Mesenchymal stem cell (in vitro differentiated cells and primary cell): ENCODE data around the gene ITGB5.

Source experiments
- DNase-seq: peaks from one replicate; pipeline ENCODE4 v3.0.0-alpha.2; 2013
- H2AFZ ChIP-seq: one replicate; pipeline ENCODE4 v1.6.1; 2013; ENCODE audit warnings: low read depth, mild to moderate bottlenecking, control low read depth, inconsistent platforms, low read length, moderate library complexity
- H2AK5ac ChIP-seq: 2 replicates; pipeline ENCODE4 v1.6.1; 2013; ENCODE audit warnings: low read length, moderate library complexity, mild to moderate bottlenecking, inconsistent platforms; ENCODE audit not compliant: severe bottlenecking
- H2BK120ac ChIP-seq: one replicate; pipeline ENCODE4 v1.6.1; 2013; ENCODE audit warnings: low read depth, mild to moderate bottlenecking, inconsistent platforms, low read length, moderate library complexity
- H2BK12ac ChIP-seq, 2 experiments: one replicate each; pipeline ENCODE4 v1.6.1; 2013; ENCODE audit warnings: inconsistent platforms in 2 of 2, low read length in 2 of 2, mild to moderate bottlenecking in 2 of 2, moderate library complexity in 2 of 2, control low read depth in 1 of 2
- H2BK15ac ChIP-seq: one replicate; pipeline ENCODE4 v1.6.1; 2013; ENCODE audit warnings: mild to moderate bottlenecking, low read depth, inconsistent platforms; ENCODE audit not compliant: poor library complexity, severe bottlenecking
- H2BK5ac ChIP-seq: 2 replicates; pipeline ENCODE4 v1.6.1; 2013; ENCODE audit warnings: low read depth, mild to moderate bottlenecking, low read length, control low read depth, inconsistent platforms; ENCODE audit not compliant: poor library complexity, severe bottlenecking
- H3K14ac ChIP-seq, 2 experiments: one replicate each; pipeline ENCODE4 v1.6.1; 2013; ENCODE audit warnings: inconsistent platforms in 2 of 2, low read length in 2 of 2, control low read depth in 1 of 2, mild to moderate bottlenecking in 1 of 2, moderate library complexity in 1 of 2
- H3K18ac ChIP-seq, 2 experiments: one replicate each; pipeline ENCODE4 v1.6.1; 2013; ENCODE audit warnings: inconsistent platforms in 2 of 2, low read length in 2 of 2, control low read depth in 1 of 2, low read depth in 1 of 2, mild to moderate bottlenecking in 1 of 2
- H3K23ac ChIP-seq, 2 experiments: one replicate each; pipeline ENCODE4 v1.6.1; 2013; ENCODE audit warnings: inconsistent platforms in 2 of 2, low read length in 2 of 2, mild to moderate bottlenecking in 2 of 2, moderate library complexity in 2 of 2, control low read depth in 1 of 2
- H3K27ac ChIP-seq: 2 replicates; pipeline ENCODE4 v1.5.1; 2013; ENCODE audit warnings: mild to moderate bottlenecking, moderate library complexity, low read length, control low read depth, inconsistent platforms; ENCODE audit not compliant: poor library complexity, severe bottlenecking
- H3K27me3 ChIP-seq, 2 experiments: 2 replicates each; pipeline versions ENCODE4 v1.6.1 to v1.7.0; 2013; ENCODE audit warnings: low read length in 2 of 2, mild to moderate bottlenecking in 2 of 2, moderate library complexity in 2 of 2, control low read depth in 1 of 2, inconsistent platforms in 1 of 2; ENCODE audit not compliant: control insufficient read depth in 1 of 2, insufficient read depth in 1 of 2
- H3K36me3 ChIP-seq, 2 experiments: 2 replicates each; pipeline versions ENCODE4 v1.6.1 to v1.7.0; 2013; ENCODE audit warnings: low read length in 2 of 2, control low read depth in 1 of 2, inconsistent platforms in 1 of 2, low read depth in 1 of 2, mild to moderate bottlenecking in 1 of 2; ENCODE audit not compliant: insufficient read depth in 2 of 2, control insufficient read depth in 1 of 2
- H3K4ac ChIP-seq, 2 experiments: one replicate each; pipeline ENCODE4 v1.6.1; 2013; ENCODE audit warnings: inconsistent platforms in 2 of 2, low read length in 2 of 2, mild to moderate bottlenecking in 2 of 2, moderate library complexity in 2 of 2, control low read depth in 1 of 2, low read depth in 1 of 2
- H3K4me1 ChIP-seq: 2 replicates; pipeline ENCODE4 v1.6.1; 2013; ENCODE audit warnings: low read depth, low read length, control low read depth; ENCODE audit not compliant: control insufficient read depth, insufficient read depth
- H3K4me2 ChIP-seq: 2 replicates; pipeline ENCODE4 v1.6.1; 2013; ENCODE audit warnings: low read length, mild to moderate bottlenecking, inconsistent platforms; ENCODE audit not compliant: poor library complexity, severe bottlenecking
- H3K4me3 ChIP-seq, 2 experiments: 2 replicates each; pipeline versions ENCODE4 v1.5.1 to v1.7.0; 2013; ENCODE audit warnings: low read length in 2 of 2, mild to moderate bottlenecking in 2 of 2, control low read depth in 1 of 2, low read depth in 1 of 2; ENCODE audit not compliant: insufficient read depth in 1 of 2
- H3K79me1 ChIP-seq: replicated peaks from 2 replicates; pipeline ENCODE4 v1.6.1; 2013; ENCODE audit warnings: mild to moderate bottlenecking, control low read depth, low read length, inconsistent platforms; ENCODE audit not compliant: poor library complexity, severe bottlenecking
- H3K9ac ChIP-seq: 2 replicates; pipeline ENCODE4 v1.7.0; 2013; ENCODE audit warnings: mild to moderate bottlenecking, low read length, moderate library complexity
- H3K9me3 ChIP-seq: 2 replicates; pipeline ENCODE4 v1.7.0; 2013; ENCODE audit warnings: mild to moderate bottlenecking, low read length; ENCODE audit not compliant: control insufficient read depth
- H4K8ac ChIP-seq: one replicate; pipeline ENCODE4 v1.6.1; 2013; ENCODE audit warnings: inconsistent platforms, mild to moderate bottlenecking, low read length, moderate library complexity
- H4K91ac ChIP-seq: one replicate; pipeline ENCODE4 v1.6.1; 2013; ENCODE audit warnings: mild to moderate bottlenecking, low read length, inconsistent platforms
- WGBS: methylation state at CpG from one replicate; pipeline ENCODE4 v1.1.7; 2013; ENCODE audit warnings: mixed read lengths; 5-methylcytosine and 5-hydroxymethylcytosine counted together

The ITGB5 gene

DNA sequence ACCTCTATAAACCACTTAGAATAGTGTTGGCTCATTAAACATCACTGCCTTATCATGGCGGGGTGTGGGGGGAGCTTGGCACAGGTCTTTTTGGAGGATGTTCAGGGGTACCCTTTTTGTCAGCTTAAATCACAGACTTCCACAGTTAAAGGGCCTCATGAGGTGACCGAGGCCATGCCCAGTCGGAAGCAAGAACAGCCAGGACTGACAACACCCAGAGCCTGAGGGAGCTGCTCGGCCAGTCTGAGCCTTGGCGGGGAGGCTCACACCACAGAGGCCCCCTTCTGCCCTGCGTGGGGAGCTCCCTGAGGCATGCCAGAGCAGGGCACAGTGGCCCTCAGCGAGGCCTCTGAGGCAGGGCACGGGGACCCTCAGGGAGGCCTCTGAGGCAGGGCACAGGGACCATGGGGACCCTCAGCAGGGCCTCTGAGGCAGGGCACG lies 107.4 kb downstream of the ITGB5 start:
- Histone ChIP-seq H3K4me2 (no peak overlapping the region), H3K4me1 (peaks cover 42% of the 10 kb centered on the region), H2AFZ (no peak overlapping the region), H3K4ac (peak overlapping the region; percentile 6 to 75), H3K18ac (peak overlapping the region; percentile 91 to 94), H2BK15ac (peak overlapping the region; percentile 57), H3K9ac (peak overlapping the region; percentile 70), H3K36me3 (peaks cover 43 to 63% of the 10 kb centered on the region in 2 experiments), H3K9me3 (no peaks in the 10 kb centered on the region), H2BK5ac (peak overlapping the region; percentile 4), H3K79me1 (peaks cover 48% of the 10 kb centered on the region), H3K4me3 (no peak overlapping the region), H3K27me3 (no peaks in the 10 kb centered on the region), H3K27ac (peak overlapping the region; percentile 66), H2BK120ac (peak overlapping the region; percentile 57), H3K14ac (peak overlapping the region in 1 of 2 experiments; percentile 88), H2AK5ac (peak overlapping the region; percentile 72), H4K8ac (peak overlapping the region; percentile 81), H4K91ac (peak overlapping the region; percentile 91), H3K23ac (peak overlapping the region in 1 of 2 experiments; percentile 5), H2BK12ac (peak overlapping the region; percentile 18 to 69)
- no peak for DNase-seq
- 96% methylated on average over 9 of the region's 9 CpGs for WGBS

GRCh38 chr3:124779116-124779515 lies 108.0 kb downstream of the ITGB5 start:
- Histone ChIP-seq H4K91ac (peak overlapping the region; percentile 45), H3K23ac (no peak overlapping the region), H4K8ac (peak overlapping the region; percentile 35), H3K4me2 (no peak overlapping the region), H3K18ac (peak overlapping the region; percentile 91 to 94), H3K9me3 (no peaks in the 10 kb centered on the region), H3K9ac (no peak overlapping the region), H3K27ac (no peak overlapping the region), H3K79me1 (peaks cover 43% of the 10 kb centered on the region), H3K27me3 (no peaks in the 10 kb centered on the region), H2BK5ac (no peak overlapping the region), H3K4ac (peak overlapping the region in 1 of 2 experiments; percentile 81), H3K14ac (no peak overlapping the region), H2BK12ac (peak overlapping the region; percentile 20 to 23), H3K36me3 (peaks cover 41 to 58% of the 10 kb centered on the region in 2 experiments), H2AK5ac (peak overlapping the region; percentile 11), H2BK15ac (peak overlapping the region; percentile 58), H3K4me3 (no peak overlapping the region), H2AFZ (no peak overlapping the region), H2BK120ac (peak overlapping the region; percentile 57), H3K4me1 (peaks cover 40% of the 10 kb centered on the region)
- 97% methylated on average over 5 of the region's 7 CpGs for WGBS
- DNase-seq, result no peak

- Histone ChIP-seq H3K4me2 (no peak overlapping the region), H3K4me1 (peaks cover 45% of the 10 kb centered on the region), H2BK12ac (peak overlapping the region in 1 of 2 experiments; percentile 16), H3K4ac (peak overlapping the region in 1 of 2 experiments; percentile 9), H3K14ac (no peak overlapping the region), H2BK5ac (no peak overlapping the region), H4K91ac (no peak overlapping the region), H3K9ac (no peak overlapping the region), H4K8ac (no peak overlapping the region), H2BK120ac (no peak overlapping the region), H3K36me3 (peaks cover 47 to 58% of the 10 kb centered on the region in 2 experiments), H3K23ac (no peak overlapping the region), H3K9me3 (no peaks in the 10 kb centered on the region), H3K27ac (no peak overlapping the region), H3K4me3 (no peak overlapping the region), H3K79me1 (peaks cover 48% of the 10 kb centered on the region), H3K27me3 (no peaks in the 10 kb centered on the region), H2AK5ac (peak overlapping the region; percentile 2), H2BK15ac (no peak overlapping the region), H3K18ac (peak overlapping the region; percentile 37 to 44), H2AFZ (no peak overlapping the region)
- 97% methylated on average over 4 of the region's 5 CpGs for WGBS
- DNase-seq, result no peak
Measured at GRCh38 chr3:124777762-124778470, 109.2 kb downstream of the ITGB5 start.

DNA sequence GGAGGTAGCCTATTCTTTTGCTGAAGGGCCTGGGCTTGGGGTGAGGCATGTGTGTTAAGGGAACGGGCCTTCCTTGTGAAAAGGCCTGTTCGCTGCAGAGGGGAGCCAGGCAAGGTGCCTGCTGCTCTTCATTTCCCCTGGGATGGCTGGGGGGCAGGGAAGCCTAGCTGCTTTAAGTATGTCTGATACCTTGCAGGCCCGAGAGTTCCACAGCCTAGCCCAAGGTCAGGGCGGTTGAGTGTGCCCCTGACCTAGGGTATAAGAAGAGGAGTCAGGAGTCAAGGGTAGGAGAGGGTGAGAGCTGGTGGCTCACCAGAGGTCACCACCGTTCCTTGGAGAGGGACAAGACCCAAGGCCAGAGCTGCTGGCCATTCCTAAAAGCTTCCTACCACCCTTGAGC lies 110.3 kb downstream of the ITGB5 start:
- 91% methylated on average over 5 of the region's 5 CpGs for WGBS
- Histone ChIP-seq H2AFZ (no peak overlapping the region), H3K18ac (peak overlapping the region in 1 of 2 experiments; percentile 71)

More for the DNA sequence above, 110.3 kb downstream of the ITGB5 start:
- peak overlapping the region; percentile 35 for H4K8ac ChIP-seq
- H3K79me1 ChIP-seq, result peaks cover 48% of the 10 kb centered on the region
- no peak overlapping the region for H2BK120ac ChIP-seq
- peak overlapping the region; percentile 70 for H4K91ac ChIP-seq
- H3K9ac ChIP-seq, result no peak overlapping the region
- H2AK5ac ChIP-seq, result no peak overlapping the region
- no peak overlapping the region for H3K4me2 ChIP-seq
- H3K4ac ChIP-seq, result peak overlapping the region in 1 of 2 experiments; percentile 16
- no peaks in the 10 kb centered on the region for H3K9me3 ChIP-seq
- H3K36me3 ChIP-seq, result peaks cover 47 to 56% of the 10 kb centered on the region in 2 experiments
- no peak overlapping the region for H2BK5ac ChIP-seq
- peaks cover 52% of the 10 kb centered on the region for H3K4me1 ChIP-seq
- DNase-seq, result no peak
- no peak overlapping the region for H3K4me3 ChIP-seq
- H2BK12ac ChIP-seq, result peak overlapping the region in 1 of 2 experiments; percentile 29
- H2BK15ac ChIP-seq, result peak overlapping the region; percentile 40
- no peak overlapping the region for H3K23ac ChIP-seq
- no peaks in the 10 kb centered on the region for H3K27me3 ChIP-seq
- no peak overlapping the region for H3K27ac ChIP-seq
- H3K14ac ChIP-seq, result no peak overlapping the region
